HepG2 (cell line): Measurements from ENCODE around the gene ESPN. TPM values are rescaled to one million over a fixed set of nuclear protein-coding genes. Genes with fewer than 3 reads are reported as not detected.
A peak's percentile ranks its signal among the peaks of the same experiment; 100 is the strongest.

ENCODE experiments used
- BHLHE40 ChIP-seq: IDR thresholded peaks from 2 replicates; pipeline ENCODE4 v1.6.1; 2011; ENCODE audit warnings: low read length, improper control_type of control experiment
- KAT2B ChIP-seq: fragments of 150-350 bp; IDR thresholded peaks from 2 replicates; pipeline ENCODE4 v1.6.1; 2014; ENCODE audit warnings: low read depth, low read length, borderline replicate concordance
- MTA3 ChIP-seq: sonication (generic); formaldehyde crosslinking; IDR thresholded peaks from 2 replicates; pipeline ENCODE4 v1.4.0; 2020; ENCODE audit warnings: missing genetic modification reagents
- NCOR1 ChIP-seq: fragments of 200-600 bp; sonication (generic); IDR thresholded peaks from 2 replicates; pipeline ENCODE4 v1.7.0; 2017; ENCODE audit warnings: antibody characterized with exemption, low read length, borderline replicate concordance
- NR2C2 ChIP-seq: sonication (generic); formaldehyde crosslinking; IDR thresholded peaks from 2 replicates; pipeline ENCODE4 v1.4.0; 2020; ENCODE audit warnings: missing genetic modification reagents, mild to moderate bottlenecking, moderate library complexity, borderline replicate concordance
- NR2F6 ChIP-seq, 2 experiments: IDR thresholded peaks; 2 replicates each; pipeline ENCODE4 v1.6.1; 2016; ENCODE audit warnings: antibody characterized with exemption in 1 of 2, mild to moderate bottlenecking in 1 of 2
- PATZ1 ChIP-seq: sonication (generic); formaldehyde crosslinking; IDR thresholded peaks from 2 replicates; pipeline ENCODE4 v1.4.0; 2020; ENCODE audit warnings: missing genetic modification reagents
- PAXIP1 ChIP-seq: sonication (generic); formaldehyde crosslinking; conservative IDR thresholded peaks from 2 replicates; pipeline ENCODE4 v1.4.0; 2020; ENCODE audit warnings: mild to moderate bottlenecking, missing genetic modification reagents, moderate library complexity
- SNRNP70 ChIP-seq: fragments of 200-400 bp; formaldehyde crosslinking; IDR thresholded peaks from 2 replicates; pipeline ENCODE4 v1.6.1; 2017; ENCODE audit warnings: mild to moderate bottlenecking, low read depth, low read length, moderate library complexity
- TGIF2 ChIP-seq: IDR thresholded peaks from 2 replicates; pipeline ENCODE4 v1.6.1; 2016; ENCODE audit warnings: control low read depth, missing compliant biosample characterization
- ZBTB25 ChIP-seq: IDR thresholded peaks from 2 replicates; pipeline ENCODE4 v1.6.1; 2018; ENCODE audit warnings: missing genetic modification reagents
- ZNF124 ChIP-seq: sonication (generic); formaldehyde crosslinking; IDR thresholded peaks from 2 replicates; pipeline ENCODE4 v1.4.0; 2020; ENCODE audit warnings: missing genetic modification reagents
- ZNF260 ChIP-seq: sonication (generic); formaldehyde crosslinking; IDR thresholded peaks from 2 replicates; pipeline ENCODE4 v1.4.0; 2020; ENCODE audit warnings: missing genetic modification reagents, low read depth, mild to moderate bottlenecking, borderline replicate concordance
- ZNF275 ChIP-seq: sonication (generic); formaldehyde crosslinking; IDR thresholded peaks from 2 replicates; pipeline ENCODE4 v1.8.0; 2022; ENCODE audit warnings: missing genetic modification reagents, mild to moderate bottlenecking, inconsistent platforms, borderline replicate concordance
- ZNF496 ChIP-seq: sonication (generic); formaldehyde crosslinking; IDR thresholded peaks from 2 replicates; pipeline ENCODE4 v1.8.1; 2023; ENCODE audit warnings: mild to moderate bottlenecking, moderate library complexity, missing genetic modification reagents; ENCODE audit not compliant: insufficient replicate concordance
- ZNF574 ChIP-seq: sonication (generic); formaldehyde crosslinking; IDR thresholded peaks from 2 replicates; pipeline ENCODE4 v1.4.0; 2020; ENCODE audit warnings: missing genetic modification reagents
- ZNF709 ChIP-seq: sonication (generic); formaldehyde crosslinking; IDR thresholded peaks from 2 replicates; pipeline ENCODE4 v1.5.0; 2020; ENCODE audit warnings: mild to moderate bottlenecking, missing genetic modification reagents
- ZNF740 ChIP-seq: sonication (generic); formaldehyde crosslinking; IDR thresholded peaks from 2 replicates; pipeline ENCODE4 v1.4.0; 2020; ENCODE audit warnings: missing genetic modification reagents
- polyA plus RNA-seq, 8 experiments: library from polyadenylated mRNA; depleted of rRNA in 3 of 8; stranded (reverse) in 7 of 8; unstranded in 1 of 8; fragments of >200 nt; fragmentation: Illumina TruSeq in 4 of 8; extraction: Trizol in 4 of 8; gene quantifications; 2 replicates each; pipeline versions ENCODE4 v1.2.1 to v1.2.3, GENCODE V29; 2011 to 2016; ENCODE audit warnings: low read depth in 4 of 8, missing spikeins in 1 of 8, mixed read lengths in 1 of 8; ENCODE audit not compliant: insufficient read depth in 1 of 8
- total RNA-seq, 5 experiments: library from RNA; depleted of rRNA; stranded (reverse); fragments of >200 nt; fragmentation: Illumina TruSeq; extraction: Trizol; gene quantifications; 2 replicates each; pipeline ENCODE4 v1.2.3, GENCODE V29; 2016; ENCODE audit warnings: low read depth in 1 of 5

Gene ESPN
- total and polyA plus RNA-seq, 2 of the 13 experiments (the other 11 are each of a cell fraction or from before 2014, with no cell fraction given): 48.6 to 54.2 TPM

- no peak for TF ChIP-seq ZNF260 (CRISPR knock-in tag)
- no peak for TF ChIP-seq ZNF275 (CRISPR knock-in tag)
- no peak for TF ChIP-seq ZNF496 (CRISPR knock-in tag)
- no peak for TF ChIP-seq MTA3 (CRISPR knock-in tag)
- 0 out of 2 replicates have a peak, but pooled peaks have one; percentile 22 for TF ChIP-seq ZBTB25 (CRISPR knock-in tag)
- TF ChIP-seq PAXIP1: no peak
- peak; percentile 96 for TF ChIP-seq ZNF740 (CRISPR knock-in tag)
- no peak for TF ChIP-seq ZNF709 (CRISPR knock-in tag)
- no peak for TF ChIP-seq BHLHE40
- no peak for TF ChIP-seq KAT2B
- TF ChIP-seq ZNF574 (CRISPR knock-in tag): 0 out of 2 replicates have a peak, but pooled peaks have one; percentile 16
- no peak for TF ChIP-seq NR2C2 (CRISPR knock-in tag)
- TF ChIP-seq TGIF2 (CRISPR knock-in tag): no peak
- peak; percentile 57 for TF ChIP-seq PATZ1 (CRISPR knock-in tag)
- TF ChIP-seq SNRNP70: no peak
- TF ChIP-seq ZNF124 (CRISPR knock-in tag): no peak
- TF ChIP-seq NCOR1: no peak
- TF ChIP-seq NR2F6 (IDR thresholded peaks at IDR 0.05): no peak
- TF ChIP-seq NR2F6 (CRISPR knock-in tag; IDR thresholded peaks at IDR 0.05): peak; percentile 11; the same call in 1 of the 2 replicates
Observed at GRCh38 chr1:6464514-6464836, 39.9 kb downstream of the ESPN start (continued).
